ENCODE measurements around the gene TCTN1. TPM values are rescaled to one million over a fixed set of nuclear protein-coding genes. Genes with fewer than 3 reads are reported as not detected.
"Not testable (repeated sequence)": the region's sequence is repeated elsewhere in the genome, so short reads cannot be mapped to it uniquely, and the experiment has no call there.

TCTN1 gene
- total RNA-seq, 1 donor from 2014 or later, result 14.8 TPM

DNA sequence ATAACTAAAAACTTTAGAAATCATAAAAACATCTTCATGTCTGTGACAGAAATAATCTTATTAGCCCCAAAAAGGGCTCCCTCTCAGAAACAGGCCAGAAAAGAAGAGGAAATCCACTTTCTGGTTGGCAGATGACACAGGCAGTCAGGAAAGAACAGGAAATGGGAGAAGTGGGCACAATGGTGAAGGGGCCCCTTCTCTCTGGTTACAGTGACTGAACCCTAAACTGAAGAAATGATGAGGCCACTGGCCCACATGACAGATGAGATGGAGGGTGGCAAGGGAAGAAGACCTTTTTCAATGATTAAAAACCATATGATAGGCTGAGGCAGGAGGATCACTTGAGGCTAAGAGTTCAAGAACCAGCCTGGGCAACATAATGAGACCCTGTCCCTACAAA, 21.1 kb downstream of the TCTN1 start:
- no peak for DNase-seq (ENCODE audit: low spot score)
- ATAC-seq, result no peak

DNA sequence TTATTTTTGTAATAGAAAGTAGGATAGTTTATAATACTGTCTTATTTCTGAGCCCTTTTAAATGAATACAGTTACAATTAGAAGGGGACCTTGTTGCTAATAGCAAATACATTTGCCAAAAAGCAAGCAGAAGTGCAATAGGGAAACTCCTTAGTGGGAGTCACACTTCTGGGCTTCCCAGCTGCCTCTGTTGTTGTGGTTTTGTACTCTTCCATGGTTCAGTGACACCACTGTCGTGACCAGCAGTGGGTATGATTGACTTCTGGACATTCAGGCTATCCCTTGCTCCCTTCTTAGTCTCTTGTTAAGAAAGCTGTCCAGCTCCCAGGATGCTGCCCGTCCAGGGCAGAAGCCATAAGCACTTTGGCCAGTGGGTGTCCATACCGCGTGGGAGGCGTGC, 22.6 kb downstream of the TCTN1 start:
- ATAC-seq (no peak), DNase-seq (ENCODE audit: low spot score) (no peak)

DNA sequence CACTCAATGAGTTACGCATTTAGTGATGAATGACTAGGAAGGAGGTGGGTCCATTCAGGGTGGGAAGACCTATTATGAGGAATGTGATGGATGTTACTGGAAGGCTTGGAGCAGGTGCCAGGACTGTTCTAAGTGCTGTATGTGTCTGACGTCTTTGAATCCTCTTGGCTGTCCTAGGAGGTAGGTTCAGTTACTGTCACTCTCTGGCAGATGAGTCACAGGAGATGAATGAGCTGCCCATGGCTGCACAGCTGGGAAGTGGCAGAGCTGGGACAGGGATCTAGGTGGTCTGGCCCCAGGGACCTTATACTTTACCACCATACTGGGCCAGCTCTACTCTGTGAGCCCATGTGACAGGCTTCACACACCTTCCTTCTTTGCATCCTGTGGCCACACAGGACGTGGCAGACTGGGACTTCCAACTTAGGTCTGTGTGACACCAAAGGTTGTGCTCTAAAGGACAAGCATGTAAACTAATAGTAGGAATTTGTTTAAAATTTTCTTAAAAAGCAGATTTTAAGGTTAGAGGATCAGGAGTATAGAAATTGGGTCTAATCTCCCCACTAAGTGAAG, 24.0 kb downstream of the TCTN1 start:
- DNase-seq (ENCODE audit: low spot score) (no peak), ATAC-seq (no peak)

DNA sequence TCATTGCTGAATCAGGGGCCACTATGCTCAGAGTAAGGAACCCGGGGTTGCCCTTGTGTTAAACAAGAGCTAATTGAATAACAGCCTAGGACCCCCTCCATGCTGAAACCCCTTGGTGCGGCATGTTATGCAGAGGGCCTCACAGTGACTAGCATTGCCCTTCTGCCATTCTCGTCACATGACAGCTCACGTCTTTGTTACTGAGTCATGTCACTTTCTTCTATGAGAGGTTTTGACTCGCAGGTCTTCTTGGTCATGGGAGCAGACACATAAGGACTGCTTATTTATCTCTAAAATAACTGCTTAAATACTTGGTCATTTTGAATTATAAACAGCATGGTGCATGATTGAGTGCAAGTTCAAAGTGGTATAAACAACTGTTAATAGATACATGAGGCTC, 24.9 kb downstream of the TCTN1 start:
- ATAC-seq (no peak), DNase-seq (ENCODE audit: low spot score) (no peak)

DNA sequence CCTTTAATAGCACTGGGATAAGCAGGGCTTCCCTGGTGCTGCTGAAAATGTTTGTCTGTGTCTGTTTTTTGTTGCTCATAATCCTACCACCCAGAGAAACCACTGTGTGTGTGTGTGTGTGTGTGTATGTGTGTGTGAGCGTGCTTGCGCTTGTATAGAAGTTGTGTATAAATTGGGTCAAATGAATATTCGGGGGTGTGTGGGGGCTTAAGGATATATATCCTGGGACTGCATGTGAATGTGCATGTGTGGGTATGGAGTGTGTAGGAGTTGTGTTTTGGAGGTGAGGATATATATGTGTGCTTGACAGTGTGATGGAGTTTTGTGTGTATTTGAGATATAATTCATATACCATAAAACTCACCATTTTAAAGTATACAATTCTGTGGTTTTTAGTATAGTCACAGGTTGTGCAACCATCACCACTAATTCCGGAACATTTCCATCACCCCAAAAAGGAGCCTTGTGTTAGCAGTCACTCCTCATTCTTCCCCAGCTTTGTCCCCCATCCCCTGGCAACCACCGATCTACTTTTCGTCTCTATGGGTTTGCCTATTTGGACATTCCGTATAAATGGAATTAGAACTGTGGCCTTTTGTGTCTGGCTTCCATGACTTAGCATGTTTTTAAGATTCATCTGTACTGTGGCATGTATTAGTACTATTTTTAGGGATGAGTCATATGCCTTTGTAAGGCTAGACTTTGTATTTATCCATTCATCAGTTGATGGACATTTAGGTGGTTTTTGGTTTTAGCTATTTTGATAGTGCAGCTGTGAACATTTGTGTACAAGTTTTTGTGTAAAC, 25.6 kb downstream of the TCTN1 start:
- ATAC-seq (no peak), DNase-seq (ENCODE audit: low spot score) (no peak)

DNA sequence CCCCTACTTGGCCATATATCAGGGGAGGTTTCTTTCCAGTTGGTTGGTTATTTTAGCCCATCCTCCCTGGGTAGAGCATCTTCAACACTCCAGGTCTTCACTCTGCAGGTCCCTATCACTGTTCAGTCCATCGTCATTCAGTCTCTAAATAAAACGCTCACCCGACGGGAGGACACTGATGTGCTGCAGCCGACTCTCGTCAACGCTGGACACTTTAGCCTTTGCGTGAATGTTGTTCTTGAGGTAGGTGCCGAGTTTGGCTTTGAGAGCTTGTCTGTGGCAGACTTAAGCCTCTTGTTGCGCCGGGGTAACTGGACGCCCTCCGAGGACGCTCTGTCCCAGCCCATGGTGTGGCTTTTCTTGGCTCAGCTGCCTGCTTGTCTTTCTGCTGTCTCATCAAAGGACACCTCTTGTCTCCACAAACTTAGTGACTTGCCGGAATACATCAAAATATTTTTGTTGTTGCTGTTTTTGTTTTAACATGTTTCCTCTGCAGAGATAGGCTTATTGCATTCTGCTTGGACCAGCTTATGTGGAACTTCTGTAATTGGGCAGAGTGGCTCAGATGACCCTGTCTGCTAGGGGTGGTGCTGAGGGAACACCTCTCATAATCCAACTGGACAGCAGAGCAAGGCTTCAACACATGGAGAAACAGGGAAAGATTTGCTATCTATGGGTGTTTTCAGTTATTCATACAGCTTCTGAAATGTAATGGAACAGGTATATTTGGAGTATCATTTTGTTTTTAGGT, 26.5 kb downstream of the TCTN1 start:
- no peak for ATAC-seq
- no peak for DNase-seq (ENCODE audit: low spot score)

DNA sequence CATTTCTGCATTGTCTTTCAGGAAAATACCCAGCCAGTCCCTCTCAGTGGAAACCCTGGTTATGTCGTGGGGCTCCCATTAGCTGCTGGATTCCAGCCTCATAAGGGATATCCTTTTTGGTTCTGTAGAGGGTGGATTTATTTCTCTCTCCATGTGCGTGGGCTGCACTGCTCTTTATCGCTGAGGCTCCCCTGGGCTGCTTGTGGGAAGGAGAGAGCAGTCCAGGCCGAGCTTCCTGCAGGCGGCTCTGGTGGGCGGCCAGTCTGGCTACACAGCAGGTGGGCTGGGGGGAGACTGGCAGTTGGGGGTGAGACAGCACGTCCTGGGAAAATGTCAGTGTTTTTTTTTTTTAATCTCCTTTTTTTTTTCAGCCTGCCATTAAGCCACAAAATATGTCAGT, 27.6 kb downstream of the TCTN1 start:
- ATAC-seq, result no peak
- DNase-seq (ENCODE audit: low spot score), result no peak

DNA sequence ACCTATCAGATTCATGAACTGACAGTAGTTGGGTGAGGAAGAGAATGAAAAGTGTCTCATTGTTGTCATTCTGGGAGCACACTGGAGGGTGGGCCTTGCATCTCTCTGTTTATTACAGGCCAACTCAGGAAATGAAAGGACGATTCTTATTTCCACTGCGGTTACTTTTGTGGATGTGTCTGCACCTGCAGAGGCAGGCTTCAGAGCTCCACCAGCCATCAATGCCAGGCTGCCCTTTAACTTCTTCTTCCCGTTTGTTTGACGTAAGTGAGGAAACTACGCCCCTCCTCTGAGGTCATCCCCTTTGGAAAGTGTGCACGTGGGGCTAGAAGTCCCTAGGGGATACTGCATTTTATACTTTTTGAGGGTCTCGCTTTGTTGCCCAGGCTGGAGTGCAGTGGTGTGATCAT, 33.7 kb downstream of the TCTN1 start:
- ATAC-seq, result no peak
- DNase-seq (ENCODE audit: low spot score), result no peak

DNA sequence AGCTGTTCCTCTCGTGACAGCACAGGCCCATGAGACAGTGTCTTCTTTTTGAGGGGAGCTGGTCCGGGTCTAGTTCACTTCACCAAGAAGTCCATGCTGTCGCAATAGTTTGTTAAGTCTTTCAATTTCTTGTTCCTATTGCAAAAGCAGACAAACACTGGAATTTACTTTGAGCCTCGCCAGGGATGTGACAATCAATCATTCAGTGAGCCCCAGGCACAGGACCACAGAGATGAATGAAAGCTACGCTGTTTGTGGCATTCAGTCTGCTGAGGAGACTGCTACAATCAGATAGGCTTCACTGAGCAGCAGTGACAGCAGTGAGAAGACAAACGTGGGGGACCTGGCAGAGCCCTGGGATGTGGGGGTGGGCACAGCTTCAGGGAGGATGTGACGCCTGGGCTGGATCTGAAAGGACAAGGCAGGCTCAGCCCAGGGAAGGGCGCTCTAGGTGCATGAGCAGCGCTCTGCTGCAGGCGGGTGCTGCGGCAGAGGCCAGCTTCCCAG, 35.5 kb downstream of the TCTN1 start:
- DNase-seq (ENCODE audit: low spot score), result no peak
- ATAC-seq, result no peak

DNA sequence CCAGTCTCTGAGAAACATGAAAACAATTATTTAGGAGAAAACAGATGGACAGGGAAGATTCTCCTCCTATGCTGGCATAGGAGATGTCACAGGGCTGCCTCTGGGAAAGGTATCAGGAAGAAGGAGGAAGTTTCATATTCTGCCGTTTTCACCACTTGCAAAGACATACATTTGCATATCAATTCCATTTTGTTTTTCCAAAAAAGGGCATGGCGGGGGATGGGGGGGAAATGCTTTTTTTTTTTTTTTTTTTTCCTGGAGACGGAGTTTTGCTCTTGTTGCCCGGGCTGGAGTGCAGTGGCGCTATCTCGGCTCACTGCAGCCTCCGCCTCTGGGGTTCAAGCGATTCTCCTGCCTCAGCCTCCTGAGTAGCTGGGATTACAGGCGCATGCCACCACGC, 40.3 kb downstream of the TCTN1 start:
- ATAC-seq, result not testable (repeated sequence)

DNA sequence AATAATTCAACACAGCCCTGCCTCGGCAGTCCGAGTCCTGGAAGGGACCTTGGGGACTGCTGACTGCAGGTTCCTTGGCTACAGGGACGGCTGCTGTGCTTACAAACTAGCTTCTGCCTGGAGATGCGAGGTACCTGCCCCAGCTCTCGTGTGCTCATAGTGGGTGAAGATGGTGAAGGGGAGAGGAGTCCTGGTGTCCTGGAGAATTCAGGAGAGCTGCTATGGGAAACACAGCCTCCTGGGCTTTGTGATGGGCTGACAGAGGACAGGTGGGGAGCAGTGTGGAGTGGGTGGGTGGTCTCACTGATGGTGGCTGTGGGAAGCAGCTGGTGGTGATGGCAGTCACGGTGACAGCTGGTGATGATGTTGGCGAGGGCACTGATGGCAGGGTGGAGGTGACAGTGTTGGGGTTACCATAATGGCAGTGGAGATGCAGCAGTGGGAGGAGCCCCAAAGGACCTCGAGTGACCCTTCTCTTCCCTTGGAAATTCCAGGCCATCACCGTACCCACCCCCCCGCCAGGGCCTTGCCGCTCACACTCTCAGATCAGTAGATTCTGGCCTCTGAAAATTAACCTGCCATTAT, 42.2 kb downstream of the TCTN1 start:
- DNase-seq (ENCODE audit: low spot score), result no peak
- ATAC-seq, result no peak

More for the DNA sequence above, 40.3 kb downstream of the TCTN1 start:
- not testable (repeated sequence) for DNase-seq (ENCODE audit: low spot score)

DNA sequence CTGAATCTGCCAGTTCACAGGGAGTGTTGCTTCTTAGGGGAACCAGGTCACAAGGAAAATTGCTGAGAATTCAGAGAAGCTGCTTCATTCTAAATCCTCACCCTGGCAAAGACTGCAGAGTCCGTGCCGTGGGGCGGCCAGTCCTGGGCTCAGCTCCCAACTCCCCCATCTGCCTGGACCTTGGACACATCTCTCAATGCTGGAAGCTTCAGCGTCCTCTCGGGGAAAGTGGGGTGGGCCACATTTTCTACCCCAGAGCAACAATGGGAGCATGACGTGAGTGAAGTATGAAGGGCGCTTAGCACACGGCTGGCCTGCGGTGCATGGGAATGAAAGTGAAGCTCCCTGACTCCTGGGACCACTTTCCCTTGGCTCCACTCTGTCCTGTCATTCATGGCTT, 43.8 kb downstream of the TCTN1 start:
- no peak for DNase-seq (ENCODE audit: low spot score)
- peak; percentile 86 for ATAC-seq

DNA sequence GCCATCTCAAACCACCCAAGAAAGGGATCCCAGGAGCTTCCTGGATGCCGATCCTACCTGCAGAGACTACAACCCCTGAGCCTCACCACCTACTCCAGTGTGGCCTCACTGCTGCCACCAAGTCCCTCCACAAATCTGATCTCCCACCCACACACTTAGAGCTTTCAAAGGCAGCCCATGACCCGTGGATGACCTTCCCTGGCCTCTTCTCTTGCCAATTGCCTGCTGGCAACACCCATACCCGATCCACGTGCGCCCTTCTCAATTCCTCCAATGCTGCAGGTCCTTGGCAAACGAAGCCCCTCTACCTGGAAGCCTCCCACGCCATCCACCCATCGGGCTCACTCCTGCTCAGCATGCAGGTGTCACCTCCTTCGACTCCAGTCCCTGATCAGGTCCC, 44.3 kb downstream of the TCTN1 start:
- DNase-seq (ENCODE audit: low spot score), result no peak
- peak; percentile 56 for ATAC-seq

DNA sequence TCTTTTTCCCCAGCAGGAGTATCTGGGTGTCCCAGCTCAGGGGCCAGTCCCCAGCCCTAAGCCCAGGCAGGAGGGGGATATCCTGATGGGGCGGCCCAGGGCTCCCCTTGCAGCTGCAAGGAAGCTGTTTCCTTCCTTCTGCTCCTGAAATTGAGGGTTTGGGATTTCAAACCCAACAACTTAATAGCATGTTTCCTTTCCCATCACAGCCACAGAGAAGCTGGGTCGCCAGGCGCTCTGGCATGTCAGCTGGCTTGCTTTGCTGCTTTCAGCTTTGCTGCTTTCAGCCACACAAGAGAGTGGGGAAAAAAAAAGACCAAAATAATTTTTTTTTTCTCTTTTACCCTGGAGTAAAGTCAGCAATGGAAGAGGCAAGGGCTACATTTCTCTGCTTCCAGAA, 44.9 kb downstream of the TCTN1 start:
- no peak for ATAC-seq
- no peak for DNase-seq (ENCODE audit: low spot score)

DNA sequence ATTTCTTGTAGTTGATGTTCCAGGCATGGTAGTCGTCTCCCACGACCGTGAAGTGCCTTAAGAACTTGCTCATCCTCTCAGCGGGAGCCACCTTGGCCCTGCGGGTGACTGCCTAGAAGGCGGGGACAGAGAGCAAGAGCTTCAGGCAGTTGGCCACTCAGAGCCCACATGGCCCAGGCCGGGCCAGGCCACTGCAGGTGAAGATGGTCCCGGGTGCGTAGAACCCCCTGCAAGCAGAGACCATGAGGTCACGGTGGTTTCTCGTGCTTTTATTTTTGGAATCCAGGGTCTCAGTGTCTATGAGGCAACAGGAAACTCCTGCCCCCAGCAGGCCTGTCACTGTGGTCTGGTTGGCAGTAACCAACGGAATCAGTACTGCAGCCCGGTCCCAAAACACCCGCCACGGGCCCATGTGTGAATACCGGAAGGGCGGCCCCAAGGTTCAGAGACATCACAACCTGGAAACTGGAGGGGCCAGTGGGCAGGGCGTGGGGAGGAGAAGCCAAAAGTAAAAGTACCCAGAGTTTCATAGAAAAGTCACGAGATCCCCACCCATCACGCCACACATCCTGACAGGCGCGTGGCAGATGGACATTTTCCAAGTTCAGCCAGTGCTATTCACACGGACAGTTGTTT, 47.5 kb downstream of the TCTN1 start:
- ATAC-seq, result no peak

DNA sequence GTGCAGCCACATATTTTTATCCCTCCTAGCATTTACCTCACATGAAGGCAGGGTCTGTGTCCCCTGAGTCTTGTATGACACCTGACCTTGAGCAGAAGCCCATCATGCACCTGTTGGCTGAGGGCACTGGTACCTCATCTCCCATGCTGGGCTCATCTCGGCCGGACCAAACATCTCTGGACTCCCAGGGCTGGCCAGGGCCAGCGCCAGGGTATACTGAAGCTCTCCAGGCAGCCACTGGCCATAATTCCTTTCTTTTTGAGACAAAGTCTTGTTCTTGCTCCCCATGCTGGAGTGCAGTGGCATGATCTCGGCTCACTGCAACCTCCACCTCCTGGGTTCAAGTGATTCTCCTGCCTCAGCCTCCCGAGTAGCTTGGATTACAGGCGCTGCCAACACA, 53.0 kb downstream of the TCTN1 start:
- ATAC-seq (no peak), DNase-seq (ENCODE audit: low spot score) (no peak)

More for the DNA sequence above, 47.5 kb downstream of the TCTN1 start:
- DNase-seq (ENCODE audit: low spot score), result no peak

DNA sequence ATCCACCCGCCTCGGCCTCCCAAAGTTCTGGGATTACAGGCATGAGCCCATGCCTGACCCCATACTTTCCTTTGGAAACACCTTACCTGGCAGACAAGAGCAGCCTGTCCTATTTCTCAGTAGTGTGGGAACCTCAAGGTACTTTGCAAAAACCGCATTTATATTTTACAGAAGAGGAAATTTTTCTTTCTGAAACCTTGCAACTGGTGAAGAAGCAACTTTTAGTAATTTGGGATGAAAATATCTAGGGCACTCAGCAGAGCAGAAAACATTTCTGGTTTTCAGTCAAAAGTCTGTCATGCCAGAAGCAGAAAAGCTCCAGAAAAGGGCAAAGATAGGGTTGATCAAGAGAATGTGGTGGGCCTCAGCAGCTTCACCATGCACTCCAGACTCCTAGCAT, 53.7 kb downstream of the TCTN1 start:
- DNase-seq (ENCODE audit: low spot score) (no peak), ATAC-seq (no peak)

DNA sequence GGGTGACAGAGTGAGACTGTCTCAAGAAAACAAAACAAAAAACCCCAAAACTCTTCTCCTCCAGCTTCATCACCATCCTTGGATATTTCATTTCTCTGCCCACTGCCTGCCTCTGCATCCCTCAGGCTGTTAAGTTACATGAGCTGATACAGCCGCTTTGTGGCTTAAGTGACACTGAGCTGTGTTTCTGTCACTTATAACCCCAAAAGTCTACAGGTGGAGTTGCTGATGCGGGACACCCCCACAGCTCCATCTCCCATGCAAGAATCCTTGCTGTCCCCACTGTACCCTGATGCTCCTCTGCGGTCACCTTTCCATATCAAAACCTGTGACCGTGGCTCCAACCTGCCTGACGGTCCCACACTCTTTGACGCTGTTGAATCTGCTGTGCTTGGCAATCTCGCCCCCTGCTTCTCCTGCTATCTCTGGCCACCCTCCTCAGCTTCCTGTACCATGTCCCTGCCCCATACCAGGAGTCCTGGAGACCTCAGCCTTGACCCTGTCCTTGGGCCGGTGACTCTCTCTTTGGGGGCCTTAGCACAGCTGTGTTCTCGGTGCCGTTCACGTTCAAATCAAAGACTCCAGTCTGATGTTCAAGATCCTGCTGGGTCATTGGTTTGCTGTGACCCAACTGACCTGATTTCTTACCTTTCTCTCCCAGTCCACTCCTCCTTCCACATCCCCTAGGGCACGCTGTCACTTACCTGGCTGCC, 54.7 kb downstream of the TCTN1 start:
- no peak for ATAC-seq

DNA sequence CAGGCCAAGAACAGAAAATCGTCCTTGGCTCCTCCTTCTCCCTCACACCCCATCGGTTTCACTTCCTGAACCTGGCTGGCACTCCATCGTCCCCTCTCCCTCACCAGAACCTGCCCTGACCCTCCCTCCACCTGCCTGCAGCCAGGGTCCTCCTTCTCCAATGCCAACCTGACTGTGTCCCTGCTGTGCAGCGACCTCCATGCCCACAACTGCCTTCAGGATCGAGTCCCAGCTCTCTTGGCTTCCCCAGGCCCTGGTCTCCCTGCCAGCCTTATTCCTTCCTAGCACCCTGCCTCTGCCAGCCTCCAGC, 55.2 kb downstream of the TCTN1 start:
- ATAC-seq (no peak), DNase-seq (ENCODE audit: low spot score) (no peak)

More for the DNA sequence above, 54.7 kb downstream of the TCTN1 start:
- DNase-seq (ENCODE audit: low spot score), result no peak

DNA sequence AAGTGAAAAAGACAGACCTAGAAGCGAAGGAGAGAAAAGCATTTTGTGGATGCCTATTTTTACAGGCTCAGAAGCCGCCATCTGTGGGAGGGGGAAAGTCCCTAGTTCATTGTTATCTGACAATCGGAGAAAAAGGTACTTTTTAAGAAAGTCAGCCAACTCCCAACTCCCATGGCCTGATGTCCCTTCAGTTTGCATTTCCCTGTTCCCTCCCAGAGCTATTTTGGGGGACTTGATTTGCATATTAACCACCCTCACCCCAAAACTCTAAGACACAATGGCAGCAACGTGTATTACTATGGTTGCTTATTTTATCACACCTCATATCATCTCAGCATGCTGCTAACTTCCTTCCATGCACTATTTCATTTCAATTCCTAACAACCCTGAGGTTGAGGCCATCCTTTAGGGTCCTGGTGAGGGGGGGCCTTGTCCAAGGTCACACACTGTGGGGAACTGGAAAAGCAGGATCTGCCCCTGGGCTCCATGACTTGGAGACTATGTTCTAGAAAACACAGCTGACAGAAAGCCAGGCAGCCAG, 56.3 kb downstream of the TCTN1 start:
- DNase-seq (ENCODE audit: low spot score) (no peak), ATAC-seq (no peak)

All from left lobe of liver (tissue), 2 donors.